CD4-positive, alpha-beta T cell treated with Interleukin-1 beta for 1 hour (primary cell): Measurements from ENCODE around the gene CSTA.
A peak's percentile ranks its signal among the peaks of the same experiment; 100 is the strongest.
"Not testable (repeated sequence)": the region's sequence is repeated elsewhere in the genome, so short reads cannot be mapped to it uniquely, and the experiment has no call there.

ENCODE experiments used
- DNase-seq, 2 donors: peaks; one replicate each; pipeline ENCODE4 v3.0.0-alpha.2; 2020 to 2022

Gene CSTA

DNA sequence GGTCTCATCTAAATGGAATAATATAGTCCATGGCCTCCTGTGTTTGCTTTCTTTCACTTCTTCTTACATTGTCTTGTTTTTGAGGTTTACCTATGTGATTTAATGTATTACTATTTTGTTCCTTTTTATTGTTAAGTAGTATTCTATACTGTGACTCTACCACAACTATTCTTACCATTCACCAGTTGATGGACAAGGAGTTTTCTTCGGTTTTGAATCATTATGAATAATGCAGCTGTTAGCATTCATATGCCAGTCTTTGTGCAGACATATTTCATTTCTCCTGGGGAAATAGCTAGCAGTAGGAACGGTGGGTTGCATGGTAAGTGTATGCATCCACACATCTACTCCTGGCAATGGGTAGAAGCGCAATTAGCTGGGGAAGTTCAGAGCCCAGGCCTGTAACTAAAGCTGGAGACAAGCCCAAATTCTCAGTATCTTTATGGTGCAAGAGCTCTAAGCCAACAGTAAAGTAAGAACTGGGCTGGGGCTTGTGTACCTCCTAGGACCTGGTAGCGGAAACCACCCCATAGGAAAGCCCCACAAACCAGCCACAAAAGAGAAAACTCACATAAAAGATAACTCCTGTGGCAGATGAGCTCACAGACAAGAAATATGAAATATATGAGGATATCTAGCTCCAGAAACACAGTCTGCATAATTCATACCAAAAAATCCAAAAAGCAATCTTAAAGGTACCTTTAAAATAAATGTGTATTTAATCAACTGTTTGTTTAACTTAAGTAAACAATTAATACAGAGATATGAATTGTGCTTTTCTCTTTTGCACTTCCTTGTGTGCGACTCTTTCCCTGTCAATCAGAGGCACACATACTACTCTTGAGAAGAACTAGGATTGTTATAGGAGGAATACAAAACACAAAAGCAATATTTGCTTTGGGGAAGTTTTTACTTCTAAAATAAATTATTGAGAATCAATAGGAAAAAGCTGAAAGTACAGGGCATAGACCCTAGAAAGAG is 2.7 kb upstream of the CSTA start:
- peak; percentile 27 to 44 for DNase-seq

DNA sequence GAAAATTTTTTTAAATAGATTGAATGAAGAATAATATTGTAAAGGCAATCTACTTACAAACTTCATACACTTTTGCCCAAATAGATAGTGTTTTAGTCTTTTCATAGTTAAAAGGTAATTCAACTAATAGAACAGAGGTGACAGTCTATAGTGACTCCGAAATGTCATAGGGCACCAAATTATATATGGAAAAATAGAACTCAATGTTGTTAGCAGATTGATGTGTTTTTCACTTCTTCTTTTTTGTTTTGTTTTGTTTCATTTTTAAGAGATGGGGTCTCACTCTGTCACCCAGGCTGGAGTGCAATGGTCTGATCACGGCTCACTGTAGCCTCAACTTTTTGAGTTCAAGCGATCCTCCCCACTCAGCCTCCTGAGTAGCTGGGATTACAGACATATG is 721 bp downstream of the CSTA start:
- DNase-seq, result no peak

GRCh38 chr3:122331886-122332285 is 6.8 kb downstream of the CSTA start:
- DNase-seq, result no peak

GRCh38 chr3:122332551-122332950 is 7.5 kb downstream of the CSTA start:
- DNase-seq, result no peak

DNA sequence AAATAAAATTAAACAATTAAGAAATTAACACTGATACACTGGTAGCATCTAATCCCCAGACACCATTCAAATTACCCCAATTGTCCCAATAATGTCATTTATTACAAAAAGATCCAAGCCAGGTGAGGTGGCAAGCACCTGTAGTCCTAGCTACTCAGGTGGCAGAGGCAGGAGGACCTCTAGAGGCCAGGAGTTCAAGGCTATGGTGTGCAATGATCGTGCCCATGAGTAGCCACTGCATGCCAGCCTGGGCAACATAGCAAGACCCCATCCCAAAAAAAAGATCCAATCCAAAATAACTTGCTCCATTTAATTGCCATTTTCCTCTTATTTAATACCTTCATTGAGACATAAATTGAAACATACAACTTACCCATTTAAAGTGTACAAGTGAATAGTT is 17.8 kb downstream of the CSTA start:
- DNase-seq, result no peak

DNA sequence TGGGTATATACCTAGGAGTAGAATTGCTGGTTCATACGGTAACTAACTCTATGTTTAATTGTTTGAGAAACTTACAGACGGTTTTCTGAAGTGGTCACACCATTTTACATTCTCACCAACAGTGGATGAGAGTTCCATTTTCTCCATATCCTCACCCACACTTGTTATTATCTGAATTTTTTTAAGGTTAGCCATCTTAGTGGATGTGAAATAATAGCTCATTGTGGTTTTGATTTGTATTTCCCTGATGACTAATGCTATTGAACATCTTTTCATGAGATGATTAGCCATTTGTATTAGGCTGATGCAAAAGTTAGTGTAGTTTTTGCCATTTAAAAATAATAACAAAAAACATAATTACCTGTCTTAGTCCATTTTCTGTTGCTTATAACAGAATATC is 18.6 kb downstream of the CSTA start:
- no peak for DNase-seq

- DNase-seq, result no peak
These were observed 24.1 kb downstream of the CSTA start for GRCh38 chr3:122349171-122349570.

DNA sequence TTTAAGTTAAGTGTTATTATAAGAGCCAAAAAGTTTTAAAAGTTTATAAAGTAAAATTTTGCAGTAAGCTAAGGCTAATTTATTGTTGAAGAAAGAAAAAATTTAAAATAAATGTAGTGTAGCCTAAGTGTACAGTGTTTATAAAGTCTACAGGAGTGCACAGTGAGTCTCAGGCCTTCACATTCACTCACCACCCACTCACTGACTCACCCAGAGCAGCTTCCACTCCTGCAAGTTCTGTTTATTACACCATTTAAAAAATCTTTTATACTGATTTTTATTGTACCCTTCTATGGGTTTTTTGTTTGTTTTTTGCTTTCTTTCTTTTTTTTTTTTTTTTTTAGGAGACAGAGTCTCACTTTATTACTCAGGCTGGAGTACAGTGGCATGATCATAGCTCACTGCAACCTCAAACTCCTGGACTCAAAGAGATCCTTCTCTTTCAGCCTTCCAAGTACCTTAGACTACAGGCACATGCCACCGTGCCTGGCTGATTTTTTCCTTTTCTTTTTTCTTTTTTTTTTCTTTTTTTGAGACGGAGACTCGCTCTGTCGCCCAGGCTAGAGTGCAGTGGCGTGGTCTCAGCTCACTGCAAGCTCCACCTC is 25.9 kb downstream of the CSTA start:
- DNase-seq, result no peak

DNA sequence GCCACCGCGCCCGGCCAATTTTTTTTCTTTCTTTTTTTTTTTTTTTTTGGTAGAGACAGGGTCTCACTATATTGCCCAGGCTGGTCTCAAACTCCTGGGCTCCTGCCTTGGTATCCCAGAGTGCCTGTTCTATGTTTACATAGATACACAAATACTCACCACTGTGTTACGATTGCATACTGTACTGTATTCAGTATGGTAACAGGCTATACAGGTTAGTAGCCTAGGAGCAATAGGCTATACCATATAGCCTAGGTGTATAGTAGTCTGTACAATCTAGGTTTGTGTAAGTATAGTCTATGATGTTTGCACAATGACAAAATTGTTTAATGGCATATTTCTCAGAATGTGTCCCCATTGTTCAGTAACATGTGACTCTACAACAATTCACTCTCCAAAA is 26.6 kb downstream of the CSTA start:
- DNase-seq, result no peak

DNA sequence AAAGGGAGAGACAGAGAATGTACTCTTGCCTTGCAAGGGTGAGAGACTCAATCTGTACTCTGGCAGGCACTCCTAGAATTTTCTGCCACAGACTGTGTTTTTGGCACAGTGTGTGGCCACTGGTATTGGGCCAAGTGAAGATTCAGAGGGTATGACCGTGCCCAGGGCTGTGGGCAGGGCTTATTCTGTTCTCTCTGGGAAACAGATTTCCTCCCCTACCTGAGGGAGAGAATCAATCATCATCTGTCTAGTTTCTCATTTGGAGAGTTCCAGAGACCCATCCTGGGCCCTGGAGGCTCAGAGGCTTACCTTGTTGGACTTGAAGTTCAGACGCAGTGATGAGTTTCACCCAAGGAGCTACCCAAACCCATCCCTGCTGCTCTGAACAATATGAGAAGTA is 28.2 kb downstream of the CSTA start:
- no peak for DNase-seq

DNA sequence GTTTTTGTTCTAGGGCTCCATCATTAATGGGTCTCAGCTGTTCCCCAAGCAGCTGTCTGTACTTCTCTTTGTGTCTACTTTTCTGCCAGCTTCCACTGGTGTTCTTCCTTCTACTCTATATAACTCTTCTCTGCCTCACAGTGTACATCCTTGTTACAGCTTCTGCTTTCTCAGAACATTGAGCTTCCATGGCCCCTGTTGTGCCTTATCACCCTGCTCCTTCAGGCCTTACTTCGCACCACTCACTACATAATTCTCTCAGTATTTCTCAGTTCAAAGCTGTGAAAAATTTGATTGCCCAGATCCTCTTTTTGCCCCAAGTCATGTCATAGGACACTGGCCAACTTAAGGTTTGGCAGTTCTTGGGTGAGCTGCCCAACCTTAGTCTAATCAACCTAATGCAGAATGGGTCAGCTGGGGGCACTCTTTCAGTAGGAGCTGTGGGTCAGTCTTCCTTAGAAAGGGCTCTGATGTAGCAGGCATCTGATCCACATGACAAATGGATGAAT is 28.9 kb downstream of the CSTA start:
- DNase-seq, result no peak

DNA sequence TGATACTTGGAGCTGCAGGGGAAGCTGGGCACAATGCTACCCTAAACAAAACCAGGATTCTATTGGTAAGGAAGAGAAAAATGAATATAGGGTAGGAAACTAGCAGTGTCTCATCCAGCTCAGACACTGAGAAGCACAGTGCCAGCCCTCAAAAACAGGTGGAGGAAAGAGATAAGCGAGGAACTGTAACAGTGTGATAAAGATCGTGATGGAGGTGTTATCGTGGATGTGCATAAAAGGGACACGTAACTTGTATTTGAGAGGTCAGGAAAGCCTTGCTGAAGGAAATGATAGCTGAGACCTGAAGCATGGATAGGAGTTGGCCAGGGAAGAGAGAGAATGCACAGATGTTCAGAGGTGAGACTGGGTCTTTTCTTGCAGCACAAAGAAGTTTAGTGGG is 30.6 kb downstream of the CSTA start:
- DNase-seq, result no peak

GRCh38 chr3:122356402-122356801 is 31.4 kb downstream of the CSTA start:
- DNase-seq, result peak; percentile 6 to 37

DNA sequence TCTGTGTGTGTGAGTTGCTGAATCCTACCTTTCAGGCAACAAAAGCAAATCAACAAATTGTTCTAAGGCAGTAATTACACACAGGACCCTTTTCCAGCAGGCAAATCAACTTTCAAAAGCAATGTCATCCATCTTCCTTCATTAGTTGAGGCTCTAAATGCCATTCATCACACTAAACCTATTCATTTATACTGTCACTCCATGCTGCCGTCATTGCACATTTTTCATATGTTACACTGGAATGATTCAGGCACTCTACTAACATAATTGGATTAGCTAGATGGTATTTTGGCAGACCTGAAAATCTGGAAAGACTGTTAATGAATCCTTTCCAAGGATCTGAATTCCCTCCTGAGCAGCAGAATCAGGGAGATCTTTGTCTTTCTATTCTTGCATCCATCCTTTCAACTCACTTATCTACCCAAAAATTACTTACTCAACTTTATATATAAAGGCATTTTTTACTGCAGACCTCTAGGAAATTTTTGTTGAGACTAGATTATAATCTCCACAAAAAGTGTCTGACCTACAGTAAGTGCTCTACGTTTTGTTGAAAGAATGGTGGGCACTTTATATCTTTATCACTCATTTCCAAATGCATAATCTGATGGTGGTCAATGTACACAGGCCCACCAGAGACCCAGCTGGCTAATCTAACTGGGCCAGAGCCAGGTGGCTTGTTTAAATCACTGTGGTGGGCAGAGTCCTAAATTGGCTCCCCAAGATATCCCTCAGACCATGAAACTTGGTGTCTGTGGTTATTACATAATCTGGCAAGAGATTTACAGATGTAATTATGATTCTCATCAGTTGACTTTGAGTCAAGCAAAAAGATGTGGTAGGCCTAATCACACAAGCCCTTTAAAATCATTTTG is 33.0 kb downstream of the CSTA start:
- DNase-seq, result no peak

DNA sequence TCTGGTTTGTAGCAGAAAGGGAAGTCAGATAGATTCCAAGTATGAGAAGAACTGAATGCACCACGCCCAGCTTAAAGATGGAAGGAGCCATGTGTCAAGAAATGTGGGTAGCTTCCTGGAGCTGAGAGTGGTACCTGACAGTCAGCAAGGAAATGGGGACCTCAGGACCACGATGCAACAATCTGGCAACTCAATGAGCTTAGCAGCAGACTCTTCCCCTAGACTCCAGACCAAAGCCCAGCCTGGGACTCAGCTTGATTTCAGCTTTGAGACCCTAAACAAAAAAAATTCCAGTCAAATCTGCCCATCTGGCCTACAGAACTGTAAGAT is 33.6 kb downstream of the CSTA start:
- DNase-seq, result no peak

DNA sequence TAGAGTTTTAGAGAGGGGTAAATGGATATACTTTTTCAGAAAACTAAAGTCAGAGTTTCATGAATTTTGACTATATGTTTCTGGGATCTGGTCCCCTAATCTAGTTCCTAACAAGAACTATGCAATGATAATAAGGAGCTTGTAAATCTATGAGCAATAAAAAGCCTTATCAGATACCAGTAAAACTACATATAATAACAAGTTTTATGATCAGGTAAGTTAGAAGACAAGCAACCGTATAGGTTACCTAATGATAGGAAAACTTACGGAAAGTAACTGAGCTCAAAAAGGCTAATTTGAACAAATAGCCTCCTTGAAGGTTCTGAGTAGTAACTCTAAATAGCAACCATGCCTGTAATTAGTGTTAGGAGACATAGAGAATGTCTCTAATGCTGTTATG is 37.0 kb downstream of the CSTA start:
- DNase-seq, result no peak

DNA sequence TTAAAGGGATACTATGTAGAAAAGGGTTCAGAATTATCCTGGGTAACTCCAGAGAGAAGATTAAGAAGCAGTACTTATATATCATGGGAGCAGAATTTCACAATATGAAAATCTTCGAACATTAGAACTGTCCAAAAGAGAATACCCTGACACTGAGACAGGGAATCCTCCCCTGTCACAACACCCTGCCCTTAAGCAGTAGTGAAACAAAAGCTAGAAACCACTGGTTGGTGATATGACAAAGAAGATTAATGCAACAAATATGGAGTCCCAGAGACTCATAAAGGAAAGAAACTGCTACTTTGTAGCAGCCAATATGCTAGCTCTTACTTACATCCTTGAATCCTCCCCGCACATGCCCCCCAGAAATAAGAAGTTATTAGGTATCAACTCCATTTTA is 39.4 kb downstream of the CSTA start:
- no peak for DNase-seq

DNA sequence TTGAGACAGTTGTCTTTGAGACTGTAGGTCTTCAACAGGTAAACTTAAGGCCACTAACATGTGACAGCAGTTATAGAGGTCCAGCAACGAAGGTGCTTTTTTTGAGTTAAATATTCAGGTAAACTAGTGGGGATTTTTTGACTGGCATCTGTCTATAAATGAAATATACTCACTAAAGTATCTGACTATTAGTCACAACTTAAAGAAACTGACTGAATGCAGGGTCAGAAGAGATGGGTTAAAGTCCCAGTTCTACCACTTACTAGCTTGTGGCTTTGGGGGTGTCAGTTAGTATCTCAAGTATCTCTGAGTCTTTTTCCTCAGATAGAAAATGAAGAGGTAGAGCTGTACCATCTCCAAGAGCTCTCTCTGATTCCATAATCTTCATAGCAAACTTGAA is 40.0 kb downstream of the CSTA start:
- DNase-seq, result no peak

DNA sequence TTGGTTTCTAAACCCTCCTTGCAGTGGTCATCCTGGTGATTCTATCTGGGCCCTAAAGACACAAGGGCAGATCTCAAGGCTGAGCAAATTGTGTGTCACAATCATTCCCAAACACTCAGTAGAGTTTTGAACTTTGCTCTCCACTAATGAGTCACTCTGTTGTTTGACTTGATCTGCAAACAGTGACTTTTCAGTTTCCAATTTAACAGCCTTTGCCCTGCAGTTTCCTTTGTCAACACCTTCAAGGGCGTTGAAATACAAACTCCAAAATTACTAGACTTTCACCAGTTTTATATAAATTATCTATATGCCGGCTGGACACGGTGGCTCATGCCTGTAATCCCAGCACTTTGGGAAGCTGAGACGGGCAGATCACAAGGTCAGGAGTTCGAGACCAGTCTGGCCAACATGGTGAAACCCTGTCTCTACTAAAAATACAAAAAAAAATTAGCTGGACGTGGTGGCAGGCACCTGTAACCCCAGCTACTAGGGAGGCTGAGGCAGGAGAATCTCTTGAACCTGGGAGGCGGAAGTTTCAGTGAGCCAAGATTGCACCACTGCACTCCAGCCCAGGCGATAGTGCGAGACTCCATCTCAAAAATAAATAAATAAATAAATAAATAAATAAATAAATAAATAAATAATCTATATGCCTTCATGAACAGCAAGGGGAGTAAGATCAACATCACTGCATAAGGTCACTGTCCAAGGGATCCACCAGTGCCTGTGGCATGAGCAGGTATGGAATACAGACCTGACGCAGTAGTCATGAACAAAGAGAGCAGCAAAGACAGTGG is 40.7 kb downstream of the CSTA start:
- DNase-seq, result not testable (repeated sequence)

DNA sequence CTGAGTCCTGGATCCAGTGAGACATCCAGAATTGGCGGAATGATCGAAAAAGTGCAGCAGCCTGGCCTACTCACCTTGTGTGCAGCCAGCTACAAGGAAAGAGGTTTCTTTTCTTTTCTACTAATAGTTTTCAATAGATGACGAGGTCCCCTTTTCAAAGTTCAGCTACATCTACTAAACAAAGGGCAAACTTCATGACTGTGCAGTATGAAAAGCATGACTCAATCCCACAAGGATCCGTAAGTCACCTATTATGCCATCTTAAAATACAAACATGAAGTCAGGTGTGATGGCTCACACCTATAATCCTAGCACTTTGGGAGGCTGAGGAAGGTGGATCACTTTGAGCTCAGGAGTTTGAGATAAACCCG is 41.3 kb downstream of the CSTA start:
- no peak for DNase-seq

DNA sequence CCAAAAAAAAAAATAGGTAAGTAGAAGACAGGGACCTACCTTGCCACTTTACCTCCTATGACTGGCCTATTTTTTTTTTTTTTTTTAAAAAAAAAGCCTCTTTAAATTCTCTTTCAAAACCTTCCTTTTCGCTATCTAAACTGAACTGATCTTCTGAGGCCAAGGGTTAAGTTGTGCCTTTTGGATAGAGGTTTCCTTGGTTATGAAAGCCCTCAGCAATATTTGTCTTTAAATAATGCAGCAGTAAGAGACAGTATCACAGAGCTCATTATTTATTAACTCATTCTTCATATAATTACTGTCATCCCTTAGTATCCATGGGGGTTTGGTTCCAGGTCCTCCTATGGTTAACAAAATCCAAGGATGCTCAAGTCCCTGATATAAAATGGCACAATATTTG is 49.0 kb downstream of the CSTA start:
- no peak for DNase-seq

DNA sequence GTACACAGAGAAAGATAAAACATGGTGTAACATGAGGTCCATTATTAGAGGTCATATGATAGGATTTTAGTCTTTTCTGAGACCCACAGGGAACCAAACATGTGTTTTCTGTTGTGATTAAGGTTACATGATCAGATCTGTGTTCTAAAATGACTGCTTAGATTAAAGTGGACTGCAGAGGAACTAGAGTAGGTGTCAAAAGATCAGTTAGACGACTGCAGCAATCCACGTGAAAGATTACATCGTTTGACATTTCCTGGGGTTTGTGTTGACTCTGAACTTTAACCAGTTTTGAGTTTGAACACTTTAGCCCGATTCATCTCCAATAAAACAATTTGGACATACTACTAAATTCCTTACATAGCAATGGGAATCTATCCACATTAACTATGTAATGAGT is 52.9 kb downstream of the CSTA start:
- DNase-seq, result no peak
